H1 (cell line): ENCODE results near the gene SLC22A3. TPM values are rescaled to one million over a fixed set of nuclear protein-coding genes. Genes with fewer than 3 reads are reported as not detected.

Source experiments
- CTCF ChIA-PET: fragments of 300-600 bp; sonication (Branson Sonifier 250); formaldehyde crosslinking; loops from one replicate; lab custom pipeline; 2021; ENCODE audit not compliant: partially characterized antibody; lab: Charles Lee
- POLR2A ChIA-PET: fragments of 300-600 bp; sonication (Branson Sonifier 250); formaldehyde crosslinking; loops from one replicate; lab custom pipeline; 2021; ENCODE audit warnings: inconsistent platforms; ENCODE audit not compliant: partially characterized antibody; lab: Charles Lee
- DNase-seq, 2 experiments: peaks; one replicate each; pipeline versions ENCODE4 v3.0.0 to v3.0.0-alpha.2; 2010 to 2022; ENCODE audit warnings: low spot score in 2 of 2, low read depth in 1 of 2, mixed read lengths in 1 of 2
- FAIRE-seq: peaks from 2 replicates; lab custom pipeline; 2011; peaks lifted over from hg19 to GRCh38; lab: Jason Lieb, UNC
- H2AFZ ChIP-seq: 2 replicates; pipeline ENCODE4 v1.8.1; 2012; ENCODE audit warnings: low read length, inconsistent platforms
- H2AK5ac ChIP-seq: 2 replicates; pipeline ENCODE4 v1.6.1; 2013; ENCODE audit warnings: low read depth, low read length
- H2BK120ac ChIP-seq: replicated peaks from 2 replicates; pipeline ENCODE3; 2013; ENCODE audit warnings: low read depth, low read length, inconsistent platforms
- H2BK12ac ChIP-seq: 2 replicates; pipeline ENCODE4 v1.6.1; 2013; ENCODE audit warnings: low read depth, low read length
- H2BK15ac ChIP-seq: 2 replicates; pipeline ENCODE4 v1.6.1; 2013; ENCODE audit warnings: low read length
- H2BK20ac ChIP-seq: 2 replicates; pipeline ENCODE4 v1.6.1; 2013; ENCODE audit warnings: low read length
- H2BK5ac ChIP-seq: 2 replicates; pipeline ENCODE4 v1.6.1; 2013; ENCODE audit warnings: low read depth, low read length
- H3K14ac ChIP-seq: 2 replicates; pipeline ENCODE4 v1.6.1; 2013; ENCODE audit warnings: inconsistent platforms; ENCODE audit not compliant: insufficient read length
- H3K18ac ChIP-seq: 2 replicates; pipeline ENCODE4 v1.6.1; 2013; ENCODE audit warnings: low read length; ENCODE audit errors: extremely low read depth
- H3K23ac ChIP-seq: 2 replicates; pipeline ENCODE4 v1.6.1; 2013; ENCODE audit warnings: inconsistent platforms; ENCODE audit not compliant: insufficient read length
- H3K23me2 ChIP-seq: 2 replicates; pipeline ENCODE4 v1.6.1; 2013; ENCODE audit warnings: low read depth, low read length
- H3K27ac ChIP-seq: 2 replicates; pipeline ENCODE4 v1.6.1; 2011; ENCODE audit warnings: low read depth, low read length, inconsistent platforms
- H3K27me3 ChIP-seq, 4 experiments: replicated peaks in 1 of 4; 1 replicate in 1 of 4; 2 replicates in 3 of 4; pipeline versions ENCODE4 v1.6.1 to v1.8.1; 2011 to 2013; ENCODE audit warnings: low read length in 3 of 4, mild to moderate bottlenecking in 3 of 4, inconsistent platforms in 2 of 4, mixed read lengths in 2 of 4, moderate library complexity in 1 of 4; ENCODE audit not compliant: control insufficient read depth in 3 of 4, insufficient read depth in 3 of 4; ENCODE audit errors: extremely low read depth in 1 of 4
- H3K36me3 ChIP-seq, 4 experiments: 2 replicates each; pipeline versions ENCODE4 v1.6.1 to v1.8.1; 2011 to 2013; ENCODE audit warnings: mild to moderate bottlenecking in 4 of 4, low read length in 3 of 4, moderate library complexity in 2 of 4, control low read depth in 1 of 4, inconsistent platforms in 1 of 4; ENCODE audit not compliant: insufficient read depth in 4 of 4, control insufficient read depth in 2 of 4
- H3K4ac ChIP-seq: replicated peaks from 2 replicates; pipeline ENCODE3; 2013; ENCODE audit warnings: low read length, low read depth, mixed read lengths, inconsistent platforms; ENCODE audit not compliant: insufficient read length
- H3K4me1 ChIP-seq, 4 experiments: replicated peaks in 1 of 4; 1 replicate in 1 of 4; 2 replicates in 3 of 4; pipeline versions ENCODE4 v1.6.1 to v1.8.1; 2011 to 2013; ENCODE audit warnings: low read length in 3 of 4, inconsistent platforms in 2 of 4, mixed read lengths in 1 of 4; ENCODE audit not compliant: insufficient read depth in 4 of 4, control insufficient read depth in 3 of 4
- H3K4me2 ChIP-seq, 2 experiments: 2 replicates each; pipeline versions ENCODE4 v1.6.1 to v1.8.1; 2011 to 2013; ENCODE audit warnings: low read depth in 2 of 2, low read length in 2 of 2, control low read depth in 1 of 2, inconsistent platforms in 1 of 2, mild to moderate bottlenecking in 1 of 2; ENCODE audit not compliant: insufficient read depth in 1 of 2
- H3K4me3 ChIP-seq, 4 experiments: fragments of 200-600, 300-600 bp in 1 of 4; sonication (generic), shearing (Covaris generic), sonication (Bioruptor Twin) in 1 of 4; 2 replicates each; pipeline versions ENCODE4 v1.5.1 to v1.8.1; 2011 to 2016; ENCODE audit warnings: low read length in 4 of 4, low read depth in 3 of 4, control low read depth in 2 of 4, inconsistent platforms in 2 of 4, mild to moderate bottlenecking in 2 of 4, mixed read lengths in 1 of 4, moderate library complexity in 1 of 4; ENCODE audit not compliant: insufficient read depth in 2 of 4; ENCODE audit errors: extremely low read depth in 1 of 4
- H3K56ac ChIP-seq: replicated peaks from 2 replicates; pipeline ENCODE3; 2013; ENCODE audit warnings: low read depth, mild to moderate bottlenecking, mixed read lengths, low read length, inconsistent platforms; ENCODE audit not compliant: insufficient read length
- H3K79me1 ChIP-seq: 2 replicates; pipeline ENCODE4 v1.6.1; 2013; ENCODE audit warnings: low read depth, low read length, control low read depth
- H3K79me2 ChIP-seq, 2 experiments: 2 replicates each; pipeline versions ENCODE4 v1.6.1 to v1.8.1; 2012 to 2013; ENCODE audit warnings: low read length in 2 of 2, mild to moderate bottlenecking in 2 of 2, inconsistent platforms in 1 of 2; ENCODE audit not compliant: insufficient read depth in 2 of 2, control insufficient read depth in 1 of 2
- H3K9ac ChIP-seq, 4 experiments: replicated peaks in 1 of 4; 1 replicate in 1 of 4; 2 replicates in 3 of 4; pipeline versions ENCODE4 v1.6.1 to v1.8.1; 2011 to 2013; ENCODE audit warnings: low read depth in 3 of 4, low read length in 3 of 4, control low read depth in 2 of 4, mild to moderate bottlenecking in 2 of 4, moderate library complexity in 2 of 4, inconsistent platforms in 1 of 4; ENCODE audit errors: extremely low read depth in 1 of 4
- H3K9me3 ChIP-seq, 2 experiments: 2 replicates each; pipeline versions ENCODE4 v1.6.1 to v1.8.1; 2012 to 2013; ENCODE audit warnings: mild to moderate bottlenecking in 2 of 2, moderate library complexity in 2 of 2, control low read depth in 1 of 2, inconsistent platforms in 1 of 2, low read depth in 1 of 2, low read length in 1 of 2, mixed read lengths in 1 of 2; ENCODE audit not compliant: insufficient read depth in 2 of 2
- H4K20me1 ChIP-seq, 2 experiments: replicated peaks in 1 of 2; 2 replicates each; pipeline versions ENCODE3 to v1.8.1; 2011 to 2013; ENCODE audit warnings: inconsistent platforms in 2 of 2, low read length in 2 of 2, mild to moderate bottlenecking in 1 of 2; ENCODE audit not compliant: insufficient read depth in 2 of 2, control insufficient read depth in 1 of 2
- H4K5ac ChIP-seq: 2 replicates; pipeline ENCODE4 v1.6.1; 2013; ENCODE audit warnings: low read length, low read depth, mixed read lengths, inconsistent platforms; ENCODE audit not compliant: insufficient read length
- H4K8ac ChIP-seq: 2 replicates; pipeline ENCODE4 v1.8.0; 2013; ENCODE audit warnings: mild to moderate bottlenecking, moderate library complexity, low read length, inconsistent platforms; ENCODE audit not compliant: insufficient read depth; ENCODE audit errors: extremely low read depth
- H4K91ac ChIP-seq: replicated peaks from 2 replicates; pipeline ENCODE3; 2013; ENCODE audit warnings: low read length, mixed read lengths, inconsistent platforms; ENCODE audit not compliant: insufficient read length
- ASH2L ChIP-seq: fragments of 200-600, 300-600 bp; sonication (generic); IDR thresholded peaks from one replicate; pipeline ENCODE4 v1.7.1; 2017; ENCODE audit warnings: low read length
- BACH1 ChIP-seq: IDR thresholded peaks from 2 replicates; pipeline ENCODE4 v1.6.1; 2012; ENCODE audit warnings: low read length, improper control_type of control experiment
- CHD1 ChIP-seq: IDR thresholded peaks from 2 replicates; pipeline ENCODE4 v1.6.1; 2012; ENCODE audit warnings: low read depth, low read length, improper control_type of control experiment
- CREB1 ChIP-seq: IDR thresholded peaks from 2 replicates; pipeline ENCODE4 v1.6.1; 2012; ENCODE audit warnings: inconsistent platforms
- EGR1 ChIP-seq: IDR thresholded peaks from 2 replicates; pipeline ENCODE4 v1.6.1; 2011; ENCODE audit warnings: low read depth, low read length, borderline replicate concordance
- GABPA ChIP-seq: IDR thresholded peaks from 2 replicates; pipeline ENCODE4 v1.6.1; 2011; ENCODE audit warnings: mild to moderate bottlenecking, low read length, moderate library complexity, borderline replicate concordance; ENCODE audit not compliant: insufficient read depth
- MAFK ChIP-seq: IDR thresholded peaks from 2 replicates; pipeline ENCODE4 v1.6.1; 2012; ENCODE audit warnings: low read depth, mild to moderate bottlenecking, improper control_type of control experiment, low read length
- RAD21 ChIP-seq, 2 experiments: IDR thresholded peaks in 1 of 2; conservative IDR thresholded peaks in 1 of 2; 2 replicates each; pipeline ENCODE4 v1.6.1; 2011; ENCODE audit warnings: low read depth in 2 of 2, low read length in 2 of 2, improper control_type of control experiment in 1 of 2, inconsistent platforms in 1 of 2, mild to moderate bottlenecking in 1 of 2, moderate library complexity in 1 of 2
- RFX5 ChIP-seq: IDR thresholded peaks from 2 replicates; pipeline ENCODE4 v1.6.1; 2011; ENCODE audit warnings: low read depth, low read length, improper control_type of control experiment, borderline replicate concordance
- RNF2 ChIP-seq: fragments of 200-900, 300-1000 bp; sonication (generic); IDR thresholded peaks from 2 replicates; pipeline ENCODE4 v1.7.1; 2016; ENCODE audit warnings: borderline replicate concordance, low read depth, mild to moderate bottlenecking, antibody characterized with exemption, low read length; ENCODE audit not compliant: poor library complexity, severe bottlenecking; ENCODE audit errors: missing control alignments
- SAP30 ChIP-seq: fragments of 300-600 bp; sonication (generic); IDR thresholded peaks from 2 replicates; pipeline ENCODE4 v1.7.1; 2012; ENCODE audit warnings: low read length, moderate library complexity, mild to moderate bottlenecking, inconsistent platforms; ENCODE audit not compliant: insufficient read depth, insufficient replicate concordance
- SIN3A ChIP-seq, 2 experiments: IDR thresholded peaks in 1 of 2; conservative IDR thresholded peaks in 1 of 2; 2 replicates each; pipeline ENCODE4 v1.6.1; 2011 to 2012; ENCODE audit warnings: low read length in 2 of 2, improper control_type of control experiment in 1 of 2, low read depth in 1 of 2, mild to moderate bottlenecking in 1 of 2
- SIX5 ChIP-seq: IDR thresholded peaks from 2 replicates; pipeline ENCODE4 v1.6.1; 2011; ENCODE audit warnings: mild to moderate bottlenecking, low read depth, low read length
- TAF7 ChIP-seq: optimal IDR thresholded peaks from 2 replicates; pipeline ENCODE3; 2011; ENCODE audit warnings: low read depth, mild to moderate bottlenecking, inconsistent platforms, low read length, moderate library complexity, borderline replicate concordance
- WGBS, 2 experiments: shearing (Covaris generic) in 1 of 2; methylation state at CpG; one replicate each; pipeline versions ENCODE4 v1.1.6 to v1.1.7; 2013 to 2015; ENCODE audit warnings: low lambda C conversion rate in 2 of 2, mixed read lengths in 2 of 2, inconsistent platforms in 1 of 2, low coverage in 1 of 2, missing lambda C conversion rate in 1 of 2; ENCODE audit not compliant: insufficient replicate concordance in 2 of 2, insufficient coverage in 1 of 2, insufficient read length in 1 of 2; ENCODE audit errors: extremely low coverage in 1 of 2, missing lambda C conversion rate in 1 of 2; 5-methylcytosine and 5-hydroxymethylcytosine counted together
- polyA plus RNA-seq, 7 experiments: library from polyadenylated mRNA; depleted of rRNA in 3 of 7; stranded (reverse) in 5 of 7; unstranded in 2 of 7; fragments of >200 nt in 5 of 7; fragments of 200-250 nt in 2 of 7; gene quantifications; 1 replicate in 5 of 7; 2 replicates in 1 of 7; 4 replicates in 1 of 7; pipeline versions ENCODE4 v1.2.1 to v1.2.3, GENCODE V29; 2011 to 2013; ENCODE audit warnings: missing spikeins in 2 of 7, mixed read lengths in 2 of 7
- total RNA-seq: library from RNA; stranded (reverse); fragmentation: NEBNext Ultra II Directional; extraction: Animal tissue kit (Norgen Biotek cat#: 25700); gene quantifications from 2 replicates; pipeline ENCODE4 v1.2.1, GENCODE V29; 2021

The SLC22A3 gene
- total and polyA plus RNA-seq, 2 of the 8 experiments (the other 6 are each of a cell fraction or from before 2014, with no cell fraction given) = 1.0 to 2.9 TPM

- H4K5ac ChIP-seq = no peak overlapping the region
- no peaks in the 10 kb centered on the region for H3K79me2 ChIP-seq
- H4K20me1 ChIP-seq = no peaks in the 10 kb centered on the region
- H2BK5ac ChIP-seq = no peak overlapping the region
- no peak overlapping the region for H3K9ac ChIP-seq
- no peak overlapping the region for H4K91ac ChIP-seq
- H3K79me1 ChIP-seq = no peaks in the 10 kb centered on the region
- H3K23ac ChIP-seq = no peak overlapping the region
- H2BK120ac ChIP-seq = no peak overlapping the region
- DNase-seq (no peak), FAIRE-seq (no peak)
- no peaks in the 10 kb centered on the region for H3K36me3 ChIP-seq
- WGBS, 2 experiments = 88 to 100% methylated on average over 1 to 4 of the region's 4 CpGs
- H3K4me1 ChIP-seq = peaks cover 0 to 11% (median 6%) of the 10 kb centered on the region in 4 experiments; a peak in 5 of 7 replicates
- H2BK12ac ChIP-seq = no peak overlapping the region
- H3K27ac ChIP-seq = no peak overlapping the region
- no peak overlapping the region for H2BK20ac ChIP-seq
- POLR2A ChIA-PET = no interaction called here
- H3K56ac ChIP-seq = no peak overlapping the region
- H3K4ac ChIP-seq = no peak overlapping the region
- no peak overlapping the region for H4K8ac ChIP-seq
- no peak overlapping the region for H3K4me2 ChIP-seq
- H3K14ac ChIP-seq = no peak overlapping the region
- H2BK15ac ChIP-seq = no peak overlapping the region
- no peaks in the 10 kb centered on the region for H3K9me3 ChIP-seq
- no peak overlapping the region for H3K18ac ChIP-seq
- H3K27me3 ChIP-seq = no peaks in the 10 kb centered on the region
- no peak overlapping the region for H3K4me3 ChIP-seq
- H3K23me2 ChIP-seq = peaks cover 1% of the 10 kb centered on the region; the same call in 1 of the 2 replicates
- no peak overlapping the region for H2AK5ac ChIP-seq
- no peak overlapping the region for H2AFZ ChIP-seq
- CTCF ChIA-PET = interaction anchor here (1.2 kb wide), 1 partner anchor 28 kb away, joined by 4 read pairs; no protein-coding TSS in a partner anchor
- no peak for TF ChIP-seq CREB1
- no peak for TF ChIP-seq GABPA
- TF ChIP-seq BACH1 = no peak
- no peak for TF ChIP-seq EGR1
- no peak for TF ChIP-seq RAD21 (IDR thresholded peaks at IDR 0.05 in 1 of 2, conservative IDR thresholded peaks at IDR 0.05 in 1 of 2; ENCODE audit: low read depth in 2 of 2, low read length in 2 of 2)
- no peak for TF ChIP-seq RFX5
- no peak for TF ChIP-seq TAF7
- TF ChIP-seq ASH2L = no peak
- no peak for TF ChIP-seq SIX5
- no peak for TF ChIP-seq CHD1
- no peak for TF ChIP-seq RNF2
- no peak for TF ChIP-seq SAP30
- no peak for TF ChIP-seq SIN3A (conservative IDR thresholded peaks at IDR 0.05 in 1 of 2, IDR thresholded peaks at IDR 0.05 in 1 of 2; ENCODE audit: low read depth in 1 of 2, low read length in 2 of 2)
- TF ChIP-seq MAFK = no peak
Measured at GRCh38 chr6:160428069-160428430, 79.9 kb downstream of the SLC22A3 start.
